Cortex of kidney (tissue), 1 donor: Measurements from ENCODE around the gene LDLRAD3.
"Not testable (repeated sequence)": the region's sequence is repeated elsewhere in the genome, so short reads cannot be mapped to it uniquely, and the experiment has no call there.

Source experiments
- DNase-seq: peaks from one replicate; lab custom pipeline; 2025; lab: John Stamatoyannopoulos, UW

The LDLRAD3 gene

GRCh38 chr11:35943713-35944502 lies at the start of gene LDLRAD3:
Gene LDLRAD3, plus strand, starts transcription at chr11:35944062. Its CDS starts 37 bp downstream, at chr11:35944099.
- DNase-seq, result no peak

- DNase-seq, result no peak
Measured at GRCh38 chr11:35897019-35897418, 46.8 kb upstream of the LDLRAD3 start.

- no peak for DNase-seq
Measured at GRCh38 chr11:35902961-35903360, 40.9 kb upstream of the LDLRAD3 start.

GRCh38 chr11:35905646-35906276 lies 38.1 kb upstream of the LDLRAD3 start:
- DNase-seq, result no peak

GRCh38 chr11:35906277-35906661 lies 37.6 kb upstream of the LDLRAD3 start:
- DNase-seq, result no peak

GRCh38 chr11:35906681-35907080 lies 37.2 kb upstream of the LDLRAD3 start:
- DNase-seq, result no peak

GRCh38 chr11:35907648-35908431 lies 36.0 kb upstream of the LDLRAD3 start:
- no peak for DNase-seq

GRCh38 chr11:35908432-35908771 lies 35.5 kb upstream of the LDLRAD3 start:
- DNase-seq, result not testable (repeated sequence)

GRCh38 chr11:35909511-35910265 lies 34.2 kb upstream of the LDLRAD3 start:
- DNase-seq, result no peak

- no peak for DNase-seq
Measured at GRCh38 chr11:35911013-35911412, 32.8 kb upstream of the LDLRAD3 start.

- DNase-seq, result no peak
Measured at GRCh38 chr11:35911616-35912165, 32.2 kb upstream of the LDLRAD3 start.

GRCh38 chr11:35912436-35912835 lies 31.4 kb upstream of the LDLRAD3 start:
- DNase-seq, result not testable (repeated sequence)

- DNase-seq, result no peak
Measured at GRCh38 chr11:35912883-35913624, 30.8 kb upstream of the LDLRAD3 start.

- no peak for DNase-seq
Measured at GRCh38 chr11:35914816-35915215, 29.0 kb upstream of the LDLRAD3 start.

GRCh38 chr11:35916270-35916669 lies 27.6 kb upstream of the LDLRAD3 start:
- no peak for DNase-seq

- no peak for DNase-seq
Measured at GRCh38 chr11:35917676-35918075, 26.2 kb upstream of the LDLRAD3 start.

GRCh38 chr11:35918716-35919115 lies 25.1 kb upstream of the LDLRAD3 start:
- DNase-seq, result no peak

GRCh38 chr11:35919244-35919643 lies 24.6 kb upstream of the LDLRAD3 start:
- DNase-seq, result no peak

GRCh38 chr11:35923452-35923851 lies 20.4 kb upstream of the LDLRAD3 start:
- DNase-seq, result no peak

- no peak for DNase-seq
Measured at GRCh38 chr11:35924811-35925210, 19.1 kb upstream of the LDLRAD3 start.

GRCh38 chr11:35927104-35927503 lies 16.8 kb upstream of the LDLRAD3 start:
- no peak for DNase-seq
